ENCODE results near the gene GNB1L.

Gene GNB1L

DNA sequence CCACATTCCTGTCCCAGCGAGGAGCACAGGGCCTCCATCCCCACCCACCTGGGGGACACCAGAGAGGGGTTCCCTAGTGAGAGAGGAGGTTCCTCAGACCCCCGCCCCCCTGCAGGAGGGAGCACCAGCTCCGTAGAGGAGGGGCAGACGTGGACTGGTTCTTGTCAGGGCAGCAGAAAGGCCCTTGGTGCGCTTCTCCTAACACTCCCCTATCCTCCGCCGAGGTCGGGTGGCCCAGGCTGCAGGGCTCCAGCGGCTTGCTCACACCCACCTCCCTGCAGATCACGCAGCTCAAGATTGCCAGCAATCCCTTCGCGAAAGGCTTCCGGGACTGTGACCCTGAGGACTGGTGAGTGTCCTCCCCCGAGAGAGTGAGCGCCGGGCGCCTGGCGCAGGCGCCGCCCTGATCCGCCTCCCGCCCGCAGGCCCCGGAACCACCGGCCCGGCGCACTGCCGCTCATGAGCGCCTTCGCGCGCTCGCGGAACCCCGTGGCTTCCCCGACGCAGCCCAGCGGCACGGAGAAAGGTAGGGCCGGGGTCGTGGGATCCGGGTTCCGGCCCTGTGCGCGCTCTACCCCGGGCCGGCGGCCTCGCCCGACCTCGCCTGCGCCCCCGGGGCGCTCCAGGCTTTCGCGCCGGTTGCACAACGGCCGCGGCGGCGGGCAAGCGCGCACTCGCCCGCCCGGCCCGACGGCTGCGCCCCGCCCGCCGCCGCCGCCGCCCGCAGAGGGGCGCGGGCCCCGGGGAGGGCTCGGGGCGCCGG lies 89.0 kb downstream of the GNB1L start:
- peaks cover 6 to 7% of the 10 kb centered on the region in 2 experiments for H3K4me1 ChIP-seq (ENCODE audit: control insufficient read depth in 1 of 2, insufficient read depth in 2 of 2, low read length in 2 of 2)
- no peak overlapping the region for H4K91ac ChIP-seq (ENCODE audit: low read depth, low read length)
- no peak overlapping the region for H3K4ac ChIP-seq (ENCODE audit: low read depth, low read length)
- no peak overlapping the region for H3K14ac ChIP-seq (ENCODE audit: low read length)
- no peak overlapping the region for H3K23ac ChIP-seq (ENCODE audit: low read length)
- H2BK120ac ChIP-seq (ENCODE audit: insufficient read depth, low read length, poor library complexity): no peak overlapping the region
- H3K79me1 ChIP-seq (ENCODE audit: low read length): no peaks in the 10 kb centered on the region
- H3K18ac ChIP-seq (ENCODE audit: low read length): no peak overlapping the region
- no peaks in the 10 kb centered on the region for H3K79me2 ChIP-seq (ENCODE audit: control insufficient read depth, insufficient read depth, low read length, poor library complexity)
- H3K9me3 ChIP-seq (ENCODE audit: insufficient read depth, low read depth, low read length): peaks cover 15% of the 10 kb centered on the region
- no peak overlapping the region for H3K9ac ChIP-seq (ENCODE audit: low read length)
- peak; percentile 63 to 78 for DNase-seq
- no peaks in the 10 kb centered on the region for H3K36me3 ChIP-seq (ENCODE audit: control insufficient read depth in 1 of 2, insufficient read depth in 2 of 2, low read length in 2 of 2)
- WGBS (ENCODE audit: extremely low coverage, insufficient coverage, insufficient read length): no CpG with 5 or more reads among the region's 83 CpGs
- H4K8ac ChIP-seq (ENCODE audit: low read depth, low read length): no peak overlapping the region
- no peak overlapping the region for H4K12ac ChIP-seq (ENCODE audit: low read depth, low read length)
- H2AK5ac ChIP-seq (ENCODE audit: low read length): no peak overlapping the region
- H2AFZ ChIP-seq (ENCODE audit: insufficient read depth, low read length, poor library complexity): no peak overlapping the region
- no peak overlapping the region for H3K27ac ChIP-seq (ENCODE audit: low read depth, low read length)
- peak overlapping the region; percentile 56 for H3K4me2 ChIP-seq (ENCODE audit: low read length)
- peaks cover 90% of the 10 kb centered on the region for H3K27me3 ChIP-seq (ENCODE audit: insufficient read depth, low read length)
- H2BK12ac ChIP-seq (ENCODE audit: low read length): no peak overlapping the region
- no peak overlapping the region for H2BK5ac ChIP-seq (ENCODE audit: low read depth, low read length, poor library complexity)
- peak overlapping the region; percentile 46 for H3K4me3 ChIP-seq (ENCODE audit: low read depth, low read length)

GRCh38 chr22:19764636-19765476 lies 89.8 kb downstream of the GNB1L start:
- Histone ChIP-seq H4K8ac (ENCODE audit: low read depth, low read length) (no peak overlapping the region), H3K14ac (ENCODE audit: low read length) (no peak overlapping the region), H3K79me2 (ENCODE audit: control insufficient read depth, insufficient read depth, low read length, poor library complexity) (no peaks in the 10 kb centered on the region), H2BK5ac (ENCODE audit: low read depth, low read length, poor library complexity) (no peak overlapping the region), H3K4me2 (ENCODE audit: low read length) (no peak overlapping the region), H4K91ac (ENCODE audit: low read depth, low read length) (no peak overlapping the region), H3K36me3 (ENCODE audit: control insufficient read depth in 1 of 2, insufficient read depth in 2 of 2, low read length in 2 of 2) (no peaks in the 10 kb centered on the region), H3K27ac (ENCODE audit: low read depth, low read length) (no peak overlapping the region), H2AK5ac (ENCODE audit: low read length) (no peak overlapping the region), H3K18ac (ENCODE audit: low read length) (no peak overlapping the region), H3K4ac (ENCODE audit: low read depth, low read length) (no peak overlapping the region), H4K12ac (ENCODE audit: low read depth, low read length) (no peak overlapping the region), H3K9me3 (ENCODE audit: insufficient read depth, low read depth, low read length) (peaks cover 15% of the 10 kb centered on the region), H3K23ac (ENCODE audit: low read length) (no peak overlapping the region), H3K79me1 (ENCODE audit: low read length) (no peaks in the 10 kb centered on the region), H2BK120ac (ENCODE audit: insufficient read depth, low read length, poor library complexity) (no peak overlapping the region), H3K27me3 (ENCODE audit: insufficient read depth, low read length) (peaks cover 86% of the 10 kb centered on the region), H3K4me3 (ENCODE audit: low read depth, low read length) (no peak overlapping the region), H3K9ac (ENCODE audit: low read length) (no peak overlapping the region), H3K4me1 (ENCODE audit: control insufficient read depth in 1 of 2, insufficient read depth in 2 of 2, low read length in 2 of 2) (peaks cover 6 to 7% of the 10 kb centered on the region in 2 experiments), H2BK12ac (ENCODE audit: low read length) (no peak overlapping the region), H2AFZ (ENCODE audit: insufficient read depth, low read length, poor library complexity) (no peak overlapping the region)
- DNase-seq: no peak
- no CpG with 5 or more reads among the region's 25 CpGs for WGBS (ENCODE audit: extremely low coverage, insufficient coverage, insufficient read length)

DNA sequence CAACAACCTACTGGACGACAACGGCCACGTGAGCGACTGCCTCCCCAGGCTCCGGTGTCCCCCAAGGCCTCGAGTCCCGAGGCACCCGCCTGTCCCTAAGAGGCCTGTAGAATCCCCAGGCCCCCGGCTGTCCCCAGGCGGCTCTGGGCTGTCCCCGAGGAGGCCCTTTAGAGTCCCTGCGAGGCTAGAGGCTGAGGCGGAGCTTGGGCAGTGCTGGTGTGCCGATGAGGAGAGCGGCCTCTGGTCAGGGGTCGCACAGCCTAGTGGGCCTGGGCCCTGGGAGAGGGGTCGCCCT lies 90.4 kb downstream of the GNB1L start:
- Histone ChIP-seq H3K27me3 (ENCODE audit: insufficient read depth, low read length) (peaks cover 88% of the 10 kb centered on the region), H3K79me2 (ENCODE audit: control insufficient read depth, insufficient read depth, low read length, poor library complexity) (no peaks in the 10 kb centered on the region), H2BK5ac (ENCODE audit: low read depth, low read length, poor library complexity) (no peak overlapping the region), H3K14ac (ENCODE audit: low read length) (no peak overlapping the region), H3K9ac (ENCODE audit: low read length) (no peak overlapping the region), H3K79me1 (ENCODE audit: low read length) (no peaks in the 10 kb centered on the region), H2AFZ (ENCODE audit: insufficient read depth, low read length, poor library complexity) (no peak overlapping the region), H3K27ac (ENCODE audit: low read depth, low read length) (no peak overlapping the region), H3K4me2 (ENCODE audit: low read length) (no peak overlapping the region), H3K4ac (ENCODE audit: low read depth, low read length) (no peak overlapping the region), H3K4me3 (ENCODE audit: low read depth, low read length) (no peak overlapping the region), H4K91ac (ENCODE audit: low read depth, low read length) (no peak overlapping the region), H4K12ac (ENCODE audit: low read depth, low read length) (no peak overlapping the region), H2BK12ac (ENCODE audit: low read length) (no peak overlapping the region), H3K36me3 (ENCODE audit: control insufficient read depth in 1 of 2, insufficient read depth in 2 of 2, low read length in 2 of 2) (no peaks in the 10 kb centered on the region), H3K18ac (ENCODE audit: low read length) (no peak overlapping the region), H3K4me1 (ENCODE audit: control insufficient read depth in 1 of 2, insufficient read depth in 2 of 2, low read length in 2 of 2) (peaks cover 6 to 7% of the 10 kb centered on the region in 2 experiments), H4K8ac (ENCODE audit: low read depth, low read length) (no peak overlapping the region), H3K23ac (ENCODE audit: low read length) (no peak overlapping the region), H3K9me3 (ENCODE audit: insufficient read depth, low read depth, low read length) (peaks cover 15% of the 10 kb centered on the region), H2AK5ac (ENCODE audit: low read length) (no peak overlapping the region), H2BK120ac (ENCODE audit: insufficient read depth, low read length, poor library complexity) (no peak overlapping the region)
- no peak for DNase-seq
- no CpG with 5 or more reads among the region's 17 CpGs for WGBS (ENCODE audit: extremely low coverage, insufficient coverage, insufficient read length)

GRCh38 chr22:19763458-19764298 lies 91.0 kb downstream of the GNB1L start:
- H3K9ac ChIP-seq (ENCODE audit: low read length): no peak overlapping the region
- H3K4me3 ChIP-seq (ENCODE audit: low read depth, low read length): no peak overlapping the region
- no peak overlapping the region for H3K23ac ChIP-seq (ENCODE audit: low read length)
- H2AK5ac ChIP-seq (ENCODE audit: low read length): no peak overlapping the region
- no peak overlapping the region for H2BK120ac ChIP-seq (ENCODE audit: insufficient read depth, low read length, poor library complexity)
- no peak overlapping the region for H2AFZ ChIP-seq (ENCODE audit: insufficient read depth, low read length, poor library complexity)
- WGBS (ENCODE audit: extremely low coverage, insufficient coverage, insufficient read length): no CpG with 5 or more reads among the region's 39 CpGs
- no peaks in the 10 kb centered on the region for H3K79me2 ChIP-seq (ENCODE audit: control insufficient read depth, insufficient read depth, low read length, poor library complexity)
- H4K91ac ChIP-seq (ENCODE audit: low read depth, low read length): no peak overlapping the region
- peaks cover 15% of the 10 kb centered on the region for H3K9me3 ChIP-seq (ENCODE audit: insufficient read depth, low read depth, low read length)
- H2BK5ac ChIP-seq (ENCODE audit: low read depth, low read length, poor library complexity): no peak overlapping the region
- no peak overlapping the region for H3K27ac ChIP-seq (ENCODE audit: low read depth, low read length)
- H3K4me1 ChIP-seq (ENCODE audit: control insufficient read depth in 1 of 2, insufficient read depth in 2 of 2, low read length in 2 of 2): peaks cover 6 to 7% of the 10 kb centered on the region in 2 experiments
- no peak overlapping the region for H3K14ac ChIP-seq (ENCODE audit: low read length)
- DNase-seq: no peak
- no peak overlapping the region for H3K4ac ChIP-seq (ENCODE audit: low read depth, low read length)
- H4K8ac ChIP-seq (ENCODE audit: low read depth, low read length): no peak overlapping the region
- no peak overlapping the region for H3K18ac ChIP-seq (ENCODE audit: low read length)
- no peak overlapping the region for H3K4me2 ChIP-seq (ENCODE audit: low read length)
- H4K12ac ChIP-seq (ENCODE audit: low read depth, low read length): no peak overlapping the region
- H3K27me3 ChIP-seq (ENCODE audit: insufficient read depth, low read length): peaks cover 93% of the 10 kb centered on the region
- no peaks in the 10 kb centered on the region for H3K36me3 ChIP-seq (ENCODE audit: control insufficient read depth in 1 of 2, insufficient read depth in 2 of 2, low read length in 2 of 2)
- H3K79me1 ChIP-seq (ENCODE audit: low read length): no peaks in the 10 kb centered on the region
- no peak overlapping the region for H2BK12ac ChIP-seq (ENCODE audit: low read length)

Data from trophoblast cell (in vitro differentiated cells and primary cell).